HCT116 (cell line): Measurements from ENCODE around the gene RAD21L1.

Experiments
- CEBPB ChIP-seq: IDR thresholded peaks from 2 replicates; pipeline ENCODE4 v1.6.1; 2012; ENCODE audit warnings: low read depth
- CTCF ChIP-seq, 3 experiments: fragments of 200-600 bp in 1 of 3; sonication (generic) in 1 of 3; IDR thresholded peaks in 2 of 3; conservative IDR thresholded peaks in 1 of 3; 2 replicates each; pipeline ENCODE4 v1.5.1; 2012 to 2017; ENCODE audit warnings: low read depth in 2 of 3, low read length in 2 of 3, antibody characterized with exemption in 1 of 3, borderline replicate concordance in 1 of 3, control low read depth in 1 of 3, mild to moderate bottlenecking in 1 of 3, mixed read lengths in 1 of 3, mixed run types in 1 of 3, moderate library complexity in 1 of 3; ENCODE audit not compliant: insufficient read depth in 1 of 3
- EZH2phosphoT487 ChIP-seq: fragments of 200-600 bp; IDR thresholded peaks from 2 replicates; pipeline ENCODE4 v1.6.1; 2018; ENCODE audit warnings: antibody characterized with exemption, borderline replicate concordance
- POLR2A ChIP-seq: IDR thresholded peaks from 2 replicates; pipeline ENCODE4 v1.7.0; 2011; ENCODE audit warnings: borderline replicate concordance; ENCODE audit not compliant: insufficient read depth, insufficient read length; ENCODE audit errors: extremely low read depth
- ZFX ChIP-seq: fragments of 450-650 bp; IDR thresholded peaks from 2 replicates; pipeline ENCODE4 v1.6.1; 2017
- TF ChIP-seq, protein P1 (sequence below): IDR thresholded peaks from 2 replicates; pipeline ENCODE4 v1.6.1; 2012; ENCODE audit warnings: low read depth

DNA sequence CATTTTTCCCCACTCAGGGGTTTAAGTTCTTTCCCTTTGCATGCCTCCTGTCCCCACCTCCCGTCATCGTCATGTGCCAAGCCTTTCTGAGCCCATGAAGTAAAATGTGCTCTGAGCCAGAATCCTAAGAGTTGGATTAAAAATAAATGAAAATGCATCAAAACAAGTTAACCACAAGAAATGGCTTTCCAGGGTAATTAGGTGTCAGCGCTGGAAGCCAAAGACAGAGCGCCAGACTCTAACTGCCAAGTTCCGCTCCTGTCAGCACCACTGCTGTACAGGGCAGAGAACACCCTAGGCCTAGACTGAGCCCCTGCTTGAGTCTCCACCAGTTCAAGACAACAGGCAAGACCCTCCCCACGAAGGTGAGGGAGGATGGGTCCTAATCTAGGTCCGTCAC is 28.0 kb upstream of the RAD21L1 start:
- TF ChIP-seq EZH2phosphoT487 (no peak), POLR2A (no peak), ZFX (no peak), CTCF (IDR thresholded peaks at IDR 0.05 in 2 of 3, conservative IDR thresholded peaks at IDR 0.05 in 1 of 3; ENCODE audit: borderline replicate concordance in 1 of 3, insufficient read depth in 1 of 3, low read depth in 2 of 3, low read length in 2 of 3) (no peak), CEBPB (no peak)
- TF ChIP-seq, protein P1, sequence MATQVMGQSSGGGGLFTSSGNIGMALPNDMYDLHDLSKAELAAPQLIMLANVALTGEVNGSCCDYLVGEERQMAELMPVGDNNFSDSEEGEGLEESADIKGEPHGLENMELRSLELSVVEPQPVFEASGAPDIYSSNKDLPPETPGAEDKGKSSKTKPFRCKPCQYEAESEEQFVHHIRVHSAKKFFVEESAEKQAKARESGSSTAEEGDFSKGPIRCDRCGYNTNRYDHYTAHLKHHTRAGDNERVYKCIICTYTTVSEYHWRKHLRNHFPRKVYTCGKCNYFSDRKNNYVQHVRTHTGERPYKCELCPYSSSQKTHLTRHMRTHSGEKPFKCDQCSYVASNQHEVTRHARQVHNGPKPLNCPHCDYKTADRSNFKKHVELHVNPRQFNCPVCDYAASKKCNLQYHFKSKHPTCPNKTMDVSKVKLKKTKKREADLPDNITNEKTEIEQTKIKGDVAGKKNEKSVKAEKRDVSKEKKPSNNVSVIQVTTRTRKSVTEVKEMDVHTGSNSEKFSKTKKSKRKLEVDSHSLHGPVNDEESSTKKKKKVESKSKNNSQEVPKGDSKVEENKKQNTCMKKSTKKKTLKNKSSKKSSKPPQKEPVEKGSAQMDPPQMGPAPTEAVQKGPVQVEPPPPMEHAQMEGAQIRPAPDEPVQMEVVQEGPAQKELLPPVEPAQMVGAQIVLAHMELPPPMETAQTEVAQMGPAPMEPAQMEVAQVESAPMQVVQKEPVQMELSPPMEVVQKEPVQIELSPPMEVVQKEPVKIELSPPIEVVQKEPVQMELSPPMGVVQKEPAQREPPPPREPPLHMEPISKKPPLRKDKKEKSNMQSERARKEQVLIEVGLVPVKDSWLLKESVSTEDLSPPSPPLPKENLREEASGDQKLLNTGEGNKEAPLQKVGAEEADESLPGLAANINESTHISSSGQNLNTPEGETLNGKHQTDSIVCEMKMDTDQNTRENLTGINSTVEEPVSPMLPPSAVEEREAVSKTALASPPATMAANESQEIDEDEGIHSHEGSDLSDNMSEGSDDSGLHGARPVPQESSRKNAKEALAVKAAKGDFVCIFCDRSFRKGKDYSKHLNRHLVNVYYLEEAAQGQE: no peak
